Erythroblast (primary cell): ENCODE results near the gene CDC37.

Source experiments
- GATA1 ChIP-seq: IDR thresholded peaks from 2 replicates; pipeline ENCODE4 v1.6.1; 2011; ENCODE audit warnings: low read depth, mild to moderate bottlenecking, control low read depth, low read length, moderate library complexity
- POLR2A ChIP-seq: IDR thresholded peaks from 2 replicates; pipeline ENCODE4 v1.6.1; 2011; ENCODE audit warnings: mild to moderate bottlenecking, low read length

DNA sequence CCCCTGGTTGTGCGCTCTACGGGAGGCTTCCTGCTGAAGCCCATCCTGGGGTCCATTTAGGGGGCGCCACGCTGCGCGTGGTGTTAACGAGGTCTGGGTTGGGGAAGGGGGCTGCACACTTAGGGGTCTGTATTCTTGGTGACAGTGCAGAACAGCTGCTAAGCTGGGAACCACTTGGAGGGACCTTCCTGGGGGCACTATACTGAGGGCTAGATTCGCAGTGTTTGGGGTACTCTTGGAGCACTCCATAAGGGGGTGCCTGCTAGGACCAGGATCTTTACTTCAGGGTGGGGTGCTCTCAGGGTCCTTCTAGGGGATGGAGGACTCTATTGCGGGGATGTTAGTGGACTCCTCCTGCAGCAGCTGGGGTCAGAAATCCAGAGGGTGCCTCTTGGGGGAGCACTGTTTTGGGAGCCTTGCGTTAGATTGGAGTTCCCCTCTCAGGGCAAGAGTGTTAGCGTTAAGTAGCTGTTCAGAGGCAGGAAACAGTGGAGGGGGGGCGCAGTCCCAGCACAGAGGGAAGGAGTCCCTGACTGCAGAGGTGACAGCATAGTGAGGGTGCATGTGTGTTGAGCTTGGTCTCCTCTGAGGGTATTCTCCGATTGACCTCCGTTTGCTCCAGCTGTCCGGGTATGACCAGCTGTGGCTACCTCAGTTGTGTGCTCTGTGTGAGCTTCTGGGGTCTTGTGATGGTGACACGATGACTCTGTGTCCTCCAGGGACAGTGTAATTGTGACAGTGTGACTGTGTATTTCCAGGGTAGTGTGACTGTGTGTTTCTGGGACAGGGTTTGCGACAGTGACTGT, 18.1 kb upstream of the CDC37 start:
- no peak for TF ChIP-seq POLR2A
- no peak for TF ChIP-seq GATA1
